GM21529 (cell line): ENCODE measurements around the gene ZNF565.
"Not testable (repeated sequence)": the region's sequence is repeated elsewhere in the genome, so short reads cannot be mapped to it uniquely, and the experiment has no call there.

ENCODE experiments used
- ATAC-seq: cut with Tn5 transposase; IDR thresholded peaks from one replicate; pipeline ENCODE4 v1.9.1; 2021; ENCODE audit not compliant: unreplicated experiment

The ZNF565 gene

DNA sequence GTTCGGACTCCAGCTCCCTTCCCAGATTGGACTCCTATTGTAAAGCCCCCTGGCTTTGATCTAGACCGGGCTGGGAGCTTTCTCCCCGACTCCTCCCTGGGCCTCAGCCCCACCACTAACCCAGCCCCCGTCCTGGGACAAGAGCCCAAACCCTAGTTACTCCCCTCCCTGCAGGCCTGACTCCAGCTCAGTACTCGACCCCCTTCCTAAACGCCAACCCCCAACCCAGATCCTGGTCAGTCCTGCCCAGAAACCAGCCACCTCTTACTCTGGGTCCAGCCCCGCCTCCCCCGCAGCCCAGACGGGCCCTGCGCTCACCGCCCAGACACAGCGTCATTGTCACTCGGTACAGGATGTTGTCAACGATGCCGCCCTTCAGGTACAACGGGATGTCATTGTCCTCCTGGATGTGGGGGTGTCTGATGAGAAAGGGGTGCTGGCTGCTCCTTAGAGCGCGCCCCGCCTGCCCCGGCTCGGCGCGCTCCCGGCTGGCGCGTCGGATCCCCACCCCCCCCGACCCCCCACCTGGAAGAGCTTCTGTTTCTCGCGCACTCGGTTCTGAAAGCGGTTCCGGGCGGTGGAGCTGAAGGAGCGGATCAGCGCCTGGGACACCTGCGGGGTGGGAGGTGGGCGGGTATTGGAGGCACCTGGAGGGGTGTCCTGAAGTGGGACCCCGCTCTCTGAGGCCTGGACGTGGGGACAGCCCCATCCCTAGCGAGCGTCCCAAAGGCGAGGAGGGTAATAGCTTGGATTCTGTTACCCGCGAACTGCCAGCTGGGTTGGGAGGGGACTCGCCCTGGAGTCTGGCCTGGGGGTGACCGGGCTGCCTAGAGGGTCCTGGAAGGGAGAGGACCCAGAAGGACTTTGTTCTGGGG is 63.1 kb downstream of the ZNF565 start:
- ATAC-seq, result no peak

DNA sequence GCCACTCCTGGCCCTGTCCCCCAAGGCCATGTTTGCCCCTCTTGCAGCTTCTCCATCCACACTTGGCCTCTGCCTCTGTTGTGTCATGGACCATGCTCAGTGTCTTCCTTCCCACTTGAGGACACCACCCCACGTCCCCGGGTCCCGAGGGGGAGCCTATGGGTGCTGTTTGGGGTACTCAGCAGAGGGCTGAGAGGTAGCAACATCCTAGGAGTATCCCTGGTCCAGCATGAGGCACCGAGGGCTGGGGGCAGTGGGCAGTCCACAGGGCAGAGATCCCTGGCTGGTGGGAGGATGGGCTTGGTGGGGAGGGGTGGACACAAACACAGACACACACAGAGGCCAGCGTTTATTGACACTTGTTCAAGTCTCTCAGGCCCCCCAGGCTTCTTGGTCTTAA is 63.9 kb downstream of the ZNF565 start:
- no peak for ATAC-seq

DNA sequence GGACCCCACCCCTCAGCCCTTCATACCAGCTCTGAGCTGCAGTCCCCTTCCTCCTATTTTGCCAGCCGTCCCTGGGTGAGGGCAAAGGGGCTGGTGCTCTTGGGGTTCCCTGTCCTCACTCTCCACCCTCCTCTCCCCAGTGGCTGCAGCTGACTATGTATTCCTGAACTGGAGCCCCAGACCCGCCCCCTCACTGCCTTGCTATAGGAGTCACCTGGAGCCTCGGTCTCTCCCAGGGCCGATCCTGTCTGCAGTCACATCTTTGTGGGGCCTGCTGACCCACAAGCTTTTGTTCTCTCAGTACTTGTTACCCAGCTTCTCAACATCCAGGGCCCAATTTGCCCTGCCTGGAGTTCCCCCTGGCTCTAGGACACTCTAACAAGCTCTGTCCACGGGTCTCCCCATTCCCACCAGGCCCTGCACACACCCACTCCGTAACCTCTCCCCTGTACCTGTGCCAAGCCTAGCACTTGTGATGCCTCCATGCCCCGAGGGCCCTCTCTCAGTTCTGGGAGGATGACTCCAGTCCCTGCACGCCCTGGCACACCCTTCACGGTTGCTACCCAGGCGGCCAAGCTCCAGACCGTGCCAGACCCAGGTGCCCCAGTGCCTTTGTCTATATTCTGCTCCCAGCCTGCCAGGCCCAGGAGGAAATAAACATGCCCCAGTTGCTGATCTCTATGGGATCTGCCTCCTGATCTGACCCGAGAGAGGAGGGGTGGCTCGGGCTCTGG is 64.6 kb downstream of the ZNF565 start:
- no peak for ATAC-seq

DNA sequence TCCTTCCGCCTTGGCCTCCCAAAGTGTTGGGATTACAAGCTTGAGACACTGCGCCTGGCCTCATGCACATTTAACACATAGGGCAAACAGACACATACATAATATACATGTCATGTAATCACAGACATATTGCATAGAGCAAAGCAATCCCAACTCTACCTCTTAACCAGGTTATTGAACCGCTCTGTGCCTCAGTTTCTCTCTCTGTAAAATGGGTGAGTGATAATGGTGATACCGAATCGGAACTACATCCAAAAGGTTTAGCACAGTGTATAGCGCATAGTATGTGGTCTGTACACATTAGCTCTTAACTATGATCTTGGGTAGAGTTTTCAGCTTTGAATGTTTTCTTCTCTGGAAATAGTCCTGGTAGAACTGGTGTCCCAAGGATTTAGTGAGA is 69.8 kb downstream of the ZNF565 start:
- ATAC-seq, result no peak

DNA sequence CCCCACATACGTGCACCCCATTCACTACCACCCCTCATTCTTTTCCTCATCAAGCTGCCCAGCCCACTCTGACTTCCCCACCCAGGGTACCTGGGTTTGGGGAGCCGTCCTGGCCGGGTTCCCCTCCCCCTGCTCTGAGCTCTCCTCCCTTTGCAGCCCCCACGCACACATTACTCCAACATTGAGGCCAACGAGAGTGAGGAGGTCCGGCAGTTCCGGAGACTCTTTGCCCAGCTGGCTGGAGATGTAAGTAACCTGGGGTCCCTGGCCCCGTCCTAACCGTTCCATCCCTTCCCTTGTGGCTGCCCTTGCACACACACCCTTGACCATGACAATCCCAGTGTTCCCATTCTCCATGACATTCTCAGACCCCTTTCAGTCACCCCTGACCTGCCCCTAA is 72.0 kb downstream of the ZNF565 start:
- ATAC-seq, result no peak

DNA sequence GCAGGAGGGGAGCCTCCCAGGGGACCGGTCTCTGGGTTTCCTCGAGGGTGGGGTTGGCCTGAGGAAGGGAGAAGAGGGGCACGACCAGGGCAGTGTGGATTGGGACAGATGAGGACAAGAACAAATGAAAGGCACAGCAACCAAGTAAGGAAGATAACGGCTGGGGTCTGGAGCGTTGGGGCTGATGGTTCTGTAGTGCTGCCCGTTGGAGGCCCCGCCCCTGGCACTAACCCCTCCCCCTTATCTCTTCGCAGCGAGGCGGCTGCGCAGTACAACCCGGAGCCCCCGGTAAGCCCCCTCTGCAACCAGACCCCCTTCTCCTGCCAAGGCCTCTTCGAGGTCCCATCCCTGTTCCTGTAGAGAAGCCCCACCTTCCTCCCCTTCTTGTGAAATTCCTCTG is 72.4 kb downstream of the ZNF565 start:
- no peak for ATAC-seq

DNA sequence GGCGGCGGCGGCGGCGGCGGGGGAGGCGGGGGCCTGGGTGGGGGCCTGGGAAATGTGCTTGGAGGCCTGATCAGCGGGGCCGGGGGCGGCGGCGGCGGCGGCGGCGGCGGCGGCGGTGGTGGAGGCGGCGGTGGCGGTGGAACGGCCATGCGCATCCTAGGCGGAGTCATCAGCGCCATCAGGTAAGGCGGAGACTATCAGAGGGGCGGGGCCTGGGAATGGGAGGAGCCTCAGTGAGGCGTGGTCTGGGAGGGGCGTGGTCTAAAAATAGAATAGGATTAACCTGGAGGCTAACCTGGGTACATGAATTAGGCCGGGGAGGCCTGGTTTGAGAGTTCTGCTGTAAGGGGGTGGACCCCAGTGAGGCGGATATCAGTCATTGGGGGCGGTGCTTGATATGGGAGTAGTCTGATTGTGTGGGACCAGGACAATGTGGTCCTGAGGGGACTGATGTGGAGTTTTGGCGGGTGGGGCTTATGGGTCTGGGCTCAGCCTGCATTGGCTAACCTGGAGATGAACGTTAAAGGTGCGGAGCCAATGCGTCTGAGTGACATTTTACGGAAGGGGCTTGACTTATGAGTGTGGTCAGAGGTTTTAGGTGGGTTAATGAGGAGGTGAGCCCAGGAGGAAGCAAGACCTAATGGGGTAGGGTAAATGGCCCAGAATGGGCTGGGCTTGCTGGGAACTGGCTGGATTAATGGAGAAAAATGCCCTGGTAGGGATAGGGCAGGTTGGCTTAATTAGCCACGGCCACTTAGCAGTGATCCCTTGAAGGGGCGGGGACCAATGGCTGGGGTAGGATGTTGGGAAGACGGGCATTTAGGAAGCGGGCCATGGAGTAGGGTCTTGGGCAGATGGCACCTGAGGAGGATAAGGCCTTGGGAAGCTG is 73.2 kb downstream of the ZNF565 start:
- ATAC-seq, result no peak

DNA sequence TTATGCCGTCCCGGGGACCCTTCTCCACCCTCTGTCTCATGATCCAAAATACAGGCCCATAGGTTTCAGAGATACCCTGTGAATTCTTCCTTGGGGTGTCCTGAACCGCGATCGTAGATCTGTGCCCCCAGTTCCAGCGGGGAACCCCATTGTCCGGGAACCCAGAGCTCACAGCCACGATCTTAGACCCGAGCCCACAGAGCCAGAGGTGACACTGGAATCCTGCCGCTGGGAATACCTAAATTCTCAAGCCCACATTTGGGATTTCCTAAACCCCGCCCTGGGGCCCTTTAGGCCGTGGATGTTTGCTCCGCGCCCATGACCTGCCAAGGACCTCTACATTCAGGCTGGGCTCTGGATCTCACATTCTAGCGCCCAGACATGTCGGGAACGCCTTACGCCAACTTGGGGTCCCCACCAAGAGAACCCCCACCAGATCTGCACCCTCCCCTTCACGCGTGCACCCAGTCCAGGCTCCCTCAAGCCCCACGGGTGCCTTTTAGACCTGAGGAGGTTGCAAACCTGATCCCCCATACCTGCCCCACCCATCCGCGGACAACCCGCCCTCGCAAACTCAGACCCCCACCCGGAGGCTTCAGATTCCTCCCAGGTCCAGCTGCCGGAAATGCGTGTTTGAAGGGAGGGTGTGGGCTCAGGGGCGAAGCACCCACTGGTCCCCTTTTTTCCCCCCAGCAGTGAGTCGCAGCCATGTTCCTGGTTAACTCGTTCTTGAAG is 74.0 kb downstream of the ZNF565 start:
- no peak for ATAC-seq

DNA sequence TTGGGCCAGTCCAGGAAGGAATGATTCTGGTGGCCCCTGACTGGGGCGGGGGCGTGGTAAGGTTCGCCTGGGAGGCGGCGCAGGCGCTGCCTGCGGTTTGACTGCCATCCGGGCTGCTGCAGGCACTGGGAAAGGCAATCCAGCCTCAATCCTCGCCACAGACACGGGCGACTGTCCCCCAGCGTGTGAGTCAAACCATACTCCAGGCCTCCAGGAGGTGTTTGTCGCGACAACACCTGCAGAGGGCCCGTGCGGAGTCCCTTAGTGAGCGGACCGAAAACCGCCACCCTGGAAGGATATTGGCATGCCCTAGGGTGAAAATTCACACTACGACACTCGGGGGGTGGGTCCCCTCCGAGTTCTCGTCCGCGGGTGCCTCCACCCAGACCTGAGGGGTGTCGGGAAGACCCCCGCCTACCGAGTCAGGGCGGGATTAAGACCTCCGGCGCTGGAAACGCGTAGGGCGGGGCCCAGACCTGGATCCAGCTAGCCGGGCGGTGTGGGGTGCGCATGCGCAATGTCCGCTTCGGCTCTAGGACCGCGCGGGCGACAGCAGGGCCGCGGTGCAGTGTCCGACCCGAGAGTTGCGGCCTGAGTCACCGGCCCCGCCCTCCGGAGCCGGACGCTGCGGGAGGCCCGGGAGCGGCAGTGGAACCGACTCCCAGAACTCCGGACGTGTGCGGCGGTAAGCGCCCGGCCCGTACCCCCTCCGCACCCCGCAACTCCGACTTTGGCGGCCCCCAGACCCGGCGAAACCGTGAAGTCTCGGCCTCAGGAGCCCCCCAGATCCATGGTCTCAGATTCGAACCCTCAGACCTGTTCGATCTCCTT is 74.8 kb downstream of the ZNF565 start, which contains the start of gene CAPNS1:
CAPNS1 (plus strand) TSS at position 594 of the 831 bp plus-strand sequence. CDS start 946 bp downstream, outside the sequence.
- peak; percentile 67 for ATAC-seq

DNA sequence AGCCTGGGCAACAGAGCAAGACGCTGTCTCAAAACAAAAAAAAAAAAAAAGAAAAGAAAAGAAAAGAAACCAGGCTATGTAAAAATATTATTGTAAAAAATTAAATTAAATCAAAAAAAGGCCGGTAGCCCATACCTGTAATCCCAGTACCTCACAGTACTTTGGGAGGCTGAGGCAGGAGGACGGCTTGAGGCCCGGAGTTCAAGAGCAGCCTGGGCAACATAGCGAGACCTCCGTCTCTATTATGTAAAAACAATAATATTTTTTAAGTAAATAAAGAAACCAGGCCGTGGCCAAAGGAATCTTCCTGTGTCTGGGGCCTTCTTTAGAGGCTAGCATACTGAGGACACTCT is 75.4 kb downstream of the ZNF565 start:
- ATAC-seq, result no peak

DNA sequence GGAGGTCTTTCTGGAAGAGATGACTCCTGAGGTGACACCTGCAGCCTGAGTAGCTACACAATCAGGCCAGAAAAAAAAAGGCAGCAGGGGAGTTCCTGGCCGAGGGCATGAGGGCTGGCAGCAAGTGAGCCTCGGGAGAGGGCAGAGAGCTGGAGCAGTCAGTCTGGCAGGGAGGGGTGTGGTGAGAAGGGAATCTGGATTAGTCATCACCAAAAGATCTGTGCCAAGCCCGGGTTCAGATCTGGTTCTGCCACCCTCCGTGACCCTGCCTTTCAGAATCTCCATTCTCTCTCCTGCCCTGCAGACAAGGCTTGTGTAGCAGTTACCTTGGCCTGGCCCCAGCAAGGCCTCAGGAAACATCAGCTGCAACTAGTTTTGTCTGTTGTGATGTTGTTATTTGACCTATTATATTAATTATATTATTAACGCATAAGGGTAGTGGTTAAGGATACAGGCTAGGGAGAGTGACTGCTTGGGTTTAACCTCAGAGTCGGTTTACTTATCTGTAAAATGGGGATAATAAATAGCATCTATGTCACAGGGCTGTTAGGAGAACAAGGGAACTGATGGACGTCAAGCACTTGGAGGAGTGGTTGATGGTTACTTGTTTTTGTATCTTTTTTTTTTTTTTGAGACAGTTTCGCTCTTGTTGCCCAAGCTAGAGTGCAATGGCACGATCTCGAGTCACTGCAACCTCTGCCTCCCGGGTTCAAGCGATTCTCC is 77.3 kb downstream of the ZNF565 start:
- no peak for ATAC-seq

DNA sequence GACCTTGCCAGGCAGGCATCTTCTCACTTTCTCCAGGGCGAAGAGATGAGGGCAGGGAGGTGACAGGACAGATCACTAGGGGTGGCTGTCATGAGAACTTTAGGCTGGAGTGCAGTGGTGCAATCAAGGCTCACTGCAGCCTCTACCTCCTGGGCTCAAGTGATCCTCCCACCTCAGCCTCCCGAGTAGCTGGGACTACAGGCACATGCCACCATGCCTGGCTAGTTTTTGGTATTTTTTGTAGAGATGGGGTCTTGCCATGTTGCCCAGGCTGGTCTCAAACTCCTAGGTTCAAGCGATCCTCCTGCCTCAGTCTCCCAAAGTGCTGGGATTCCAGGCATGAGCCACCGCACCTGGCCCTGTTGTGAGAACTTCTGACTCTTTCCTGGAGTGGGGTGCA is 79.6 kb downstream of the ZNF565 start:
- ATAC-seq, result not testable (repeated sequence)
